Effector memory CD8-positive, alpha-beta T cell (primary cell): ENCODE results near the gene FOXA3.
A peak's percentile ranks its signal among the peaks of the same experiment; 100 is the strongest.

Experiments
- ATAC-seq: fragments of 150-1000 bp; cut with Tn5 transposase; replicated peaks from 2 replicates; pipeline ENCODE4 v1.10.0; 2021; ENCODE audit warnings: mild to moderate bottlenecking, moderate library complexity
- DNase-seq, 3 experiments: peaks; one replicate each; pipeline ENCODE4 v3.0.0; 2021
- H3K27ac Mint-ChIP-seq, 2 donors: one replicate each; pipeline ENCODE4 v1.8.0; 2022; ENCODE audit warnings: mild to moderate bottlenecking in 2 of 2, mixed read lengths in 2 of 2, moderate library complexity in 2 of 2
- H3K27me3 Mint-ChIP-seq, 2 donors: one replicate each; pipeline ENCODE4 v1.8.0; 2022; ENCODE audit warnings: mixed read lengths in 2 of 2
- H3K36me3 Mint-ChIP-seq: one replicate; pipeline ENCODE4 v1.8.0; 2022; ENCODE audit warnings: mild to moderate bottlenecking, moderate library complexity, mixed read lengths; ENCODE audit not compliant: insufficient read depth
- H3K4me1 Mint-ChIP-seq, 2 donors: one replicate each; pipeline ENCODE4 v1.8.0; 2022; ENCODE audit warnings: low read depth in 2 of 2, mixed read lengths in 2 of 2
- H3K4me3 Mint-ChIP-seq, 2 donors: one replicate each; pipeline ENCODE4 v1.8.0; 2022; ENCODE audit warnings: mild to moderate bottlenecking in 2 of 2, mixed read lengths in 2 of 2, moderate library complexity in 2 of 2
- H3K9me3 Mint-ChIP-seq, 2 donors: one replicate each; pipeline ENCODE4 v1.8.0; 2022; ENCODE audit warnings: mixed read lengths in 2 of 2

The FOXA3 gene

GRCh38 chr19:45823182-45823581 is 40.9 kb upstream of the FOXA3 start:
- Mint-ChIP-seq H3K36me3 (peaks cover 13% of the 10 kb centered on the region), H3K4me3 (no peak overlapping the region), H3K9me3 (no peaks in the 10 kb centered on the region), H3K27ac (no peak overlapping the region), H3K27me3 (no peaks in the 10 kb centered on the region), H3K4me1 (peaks cover 0 to 3% of the 10 kb centered on the region in 2 donors)
- DNase-seq (no peak), ATAC-seq (no peak)

GRCh38 chr19:45824041-45824471 is 40.1 kb upstream of the FOXA3 start:
- Mint-ChIP-seq H3K4me1 (peaks cover 0 to 3% of the 10 kb centered on the region in 2 donors), H3K4me3 (no peak overlapping the region), H3K9me3 (no peaks in the 10 kb centered on the region), H3K27ac (no peak overlapping the region), H3K36me3 (peaks cover 20% of the 10 kb centered on the region), H3K27me3 (no peaks in the 10 kb centered on the region)
- DNase-seq (no peak), ATAC-seq (no peak)

- DNase-seq (no peak), ATAC-seq (no peak)
- H3K4me3 Mint-ChIP-seq, result no peak overlapping the region
- H3K9me3 Mint-ChIP-seq, result no peaks in the 10 kb centered on the region
- H3K4me1 Mint-ChIP-seq, result peaks cover 0 to 3% of the 10 kb centered on the region in 2 donors
- H3K27me3 Mint-ChIP-seq, result no peaks in the 10 kb centered on the region
- H3K27ac Mint-ChIP-seq, result no peak overlapping the region
- H3K36me3 Mint-ChIP-seq, result peaks cover 27% of the 10 kb centered on the region
Observed at GRCh38 chr19:45824531-45825262, 39.4 kb upstream of the FOXA3 start.

- no peak overlapping the region for H3K4me3 Mint-ChIP-seq
- no peaks in the 10 kb centered on the region for H3K9me3 Mint-ChIP-seq
- peaks cover 30% of the 10 kb centered on the region for H3K36me3 Mint-ChIP-seq
- DNase-seq, result no peak
- no peak overlapping the region for H3K27ac Mint-ChIP-seq
- peaks cover 0 to 3% of the 10 kb centered on the region in 2 donors for H3K4me1 Mint-ChIP-seq
- no peak for ATAC-seq
- H3K27me3 Mint-ChIP-seq, result no peaks in the 10 kb centered on the region
Observed at GRCh38 chr19:45825263-45825605, 38.9 kb upstream of the FOXA3 start.

- Mint-ChIP-seq H3K4me1 (peaks cover 0 to 3% of the 10 kb centered on the region in 2 donors), H3K36me3 (peaks cover 38% of the 10 kb centered on the region), H3K27ac (no peak overlapping the region), H3K27me3 (no peaks in the 10 kb centered on the region), H3K9me3 (no peaks in the 10 kb centered on the region), H3K4me3 (no peak overlapping the region)
- DNase-seq, result no peak
- no peak for ATAC-seq
Observed at GRCh38 chr19:45825917-45826893, 37.9 kb upstream of the FOXA3 start.

- Mint-ChIP-seq H3K27me3 (no peaks in the 10 kb centered on the region), H3K4me3 (no peak overlapping the region), H3K4me1 (peaks cover 0 to 2% of the 10 kb centered on the region in 2 donors), H3K27ac (no peak overlapping the region), H3K36me3 (peaks cover 45% of the 10 kb centered on the region), H3K9me3 (no peaks in the 10 kb centered on the region)
- DNase-seq (no peak), ATAC-seq (no peak)
Observed at GRCh38 chr19:45826934-45827333, 37.2 kb upstream of the FOXA3 start.

- Mint-ChIP-seq H3K27ac (peak overlapping the region in 1 of 2 donors; percentile 20), H3K36me3 (peaks cover 52% of the 10 kb centered on the region), H3K27me3 (no peaks in the 10 kb centered on the region), H3K4me3 (no peak overlapping the region), H3K9me3 (no peaks in the 10 kb centered on the region), H3K4me1 (peaks cover 0 to 2% of the 10 kb centered on the region in 2 donors)
- ATAC-seq (no peak), DNase-seq (no peak)
Observed at GRCh38 chr19:45827459-45828093, 36.5 kb upstream of the FOXA3 start.

- Mint-ChIP-seq H3K4me1 (no peaks in the 10 kb centered on the region), H3K36me3 (peaks cover 61% of the 10 kb centered on the region), H3K27me3 (no peaks in the 10 kb centered on the region), H3K4me3 (no peak overlapping the region), H3K9me3 (no peaks in the 10 kb centered on the region), H3K27ac (no peak overlapping the region)
- no peak for ATAC-seq
- DNase-seq, result no peak
Observed at GRCh38 chr19:45828523-45828922, 35.6 kb upstream of the FOXA3 start.

GRCh38 chr19:45828945-45829344 is 35.2 kb upstream of the FOXA3 start:
- Mint-ChIP-seq H3K36me3 (peaks cover 66% of the 10 kb centered on the region), H3K27ac (no peak overlapping the region), H3K4me1 (no peaks in the 10 kb centered on the region), H3K9me3 (no peaks in the 10 kb centered on the region), H3K4me3 (no peak overlapping the region), H3K27me3 (no peaks in the 10 kb centered on the region)
- ATAC-seq (no peak), DNase-seq (no peak)

- Mint-ChIP-seq H3K27me3 (no peaks in the 10 kb centered on the region), H3K36me3 (peaks cover 98% of the 10 kb centered on the region), H3K9me3 (no peaks in the 10 kb centered on the region), H3K27ac (peak overlapping the region in 1 of 2 donors; percentile 74), H3K4me1 (peaks cover 0 to 3% of the 10 kb centered on the region in 2 donors), H3K4me3 (no peak overlapping the region)
- DNase-seq, result no peak
- no peak for ATAC-seq
Observed at GRCh38 chr19:45834970-45835369, 29.2 kb upstream of the FOXA3 start.

- peaks cover 0 to 17% of the 10 kb centered on the region in 2 donors for H3K4me1 Mint-ChIP-seq
- H3K36me3 Mint-ChIP-seq, result peaks cover 95% of the 10 kb centered on the region
- no peaks in the 10 kb centered on the region for H3K27me3 Mint-ChIP-seq
- H3K9me3 Mint-ChIP-seq, result no peaks in the 10 kb centered on the region
- ATAC-seq, result no peak
- H3K27ac Mint-ChIP-seq, result no peak overlapping the region
- H3K4me3 Mint-ChIP-seq, result no peak overlapping the region
- no peak for DNase-seq
Observed at GRCh38 chr19:45842198-45842597, 21.9 kb upstream of the FOXA3 start.

- ATAC-seq, result no peak
- no peak for DNase-seq
- H3K4me1 Mint-ChIP-seq, result peaks cover 0 to 14% of the 10 kb centered on the region in 2 donors
- H3K36me3 Mint-ChIP-seq, result peaks cover 75% of the 10 kb centered on the region
- H3K4me3 Mint-ChIP-seq, result no peak overlapping the region
- H3K9me3 Mint-ChIP-seq, result no peaks in the 10 kb centered on the region
- no peaks in the 10 kb centered on the region for H3K27me3 Mint-ChIP-seq
- peak overlapping the region in 1 of 2 donors; percentile 31 for H3K27ac Mint-ChIP-seq
Observed at GRCh38 chr19:45847663-45848062, 16.5 kb upstream of the FOXA3 start.

GRCh38 chr19:45848922-45849321 is 15.2 kb upstream of the FOXA3 start:
- DNase-seq (no peak), ATAC-seq (no peak)
- Mint-ChIP-seq H3K4me1 (peaks cover 0 to 17% of the 10 kb centered on the region in 2 donors), H3K4me3 (no peak overlapping the region), H3K9me3 (no peaks in the 10 kb centered on the region), H3K27me3 (no peaks in the 10 kb centered on the region), H3K27ac (no peak overlapping the region), H3K36me3 (peaks cover 70% of the 10 kb centered on the region)
